Calu3 (cell line): ENCODE data around the gene E2F3. TPM values are rescaled to one million over a fixed set of nuclear protein-coding genes. Genes with fewer than 3 reads are reported as not detected.

Experiments used
- BruUV-seq: library from RNA; stranded (reverse); fragments of 400-500 nt; replicated peaks from 2 replicates; lab custom pipeline; 2021; lab: Mats Ljungman, UMichigan
- CTCF ChIA-PET: fragments of 300-600 bp; sonication (Branson Sonifier 250); formaldehyde crosslinking; loops from one replicate; lab custom pipeline; 2022; ENCODE audit warnings: antibody characterized with exemption; lab: Charles Lee
- DNase-seq: peaks from one replicate; pipeline ENCODE4 v3.0.0; 2022
- H3K27ac Mint-ChIP-seq: one replicate; pipeline ENCODE4 v1.8.0; 2022; ENCODE audit warnings: mixed read lengths; ENCODE audit not compliant: unreplicated experiment
- H3K27me3 Mint-ChIP-seq: one replicate; pipeline ENCODE4 v1.8.0; 2022; ENCODE audit warnings: mixed read lengths; ENCODE audit not compliant: unreplicated experiment
- H3K36me3 Mint-ChIP-seq: one replicate; pipeline ENCODE4 v1.8.0; 2022; ENCODE audit warnings: mild to moderate bottlenecking, moderate library complexity, mixed read lengths; ENCODE audit not compliant: insufficient read depth, unreplicated experiment
- H3K4me1 Mint-ChIP-seq: one replicate; pipeline ENCODE4 v1.8.0; 2022; ENCODE audit warnings: mild to moderate bottlenecking, low read depth, mixed read lengths; ENCODE audit not compliant: unreplicated experiment
- H3K4me3 Mint-ChIP-seq: one replicate; pipeline ENCODE4 v1.8.0; 2022; ENCODE audit warnings: mild to moderate bottlenecking, low read depth, moderate library complexity, mixed read lengths; ENCODE audit not compliant: unreplicated experiment
- H3K9me3 Mint-ChIP-seq: one replicate; pipeline ENCODE4 v1.8.0; 2022; ENCODE audit warnings: low read depth, mixed read lengths; ENCODE audit not compliant: unreplicated experiment
- intact Hi-C: fragments of 100-400 bp; cut with micrococcal nuclease; formaldehyde crosslinking; loops from one replicate; pipeline ENCODE4 v1.10.0; 2022; ENCODE audit not compliant: unreplicated experiment
- total RNA-seq: library from RNA; stranded (reverse); gene quantifications from 2 replicates; pipeline ENCODE4 v1.2.3, GENCODE V29; 2022
- TF ChIP-seq, protein P1 (sequence below): fragments of 200-600 bp; IDR thresholded peaks from one replicate; pipeline ENCODE4 v1.8.0; 2022; ENCODE audit warnings: antibody characterized with exemption; ENCODE audit not compliant: unreplicated experiment

E2F3 gene
- total RNA-seq, 1 experiment from 2014 or later = 69.8 TPM

DNA sequence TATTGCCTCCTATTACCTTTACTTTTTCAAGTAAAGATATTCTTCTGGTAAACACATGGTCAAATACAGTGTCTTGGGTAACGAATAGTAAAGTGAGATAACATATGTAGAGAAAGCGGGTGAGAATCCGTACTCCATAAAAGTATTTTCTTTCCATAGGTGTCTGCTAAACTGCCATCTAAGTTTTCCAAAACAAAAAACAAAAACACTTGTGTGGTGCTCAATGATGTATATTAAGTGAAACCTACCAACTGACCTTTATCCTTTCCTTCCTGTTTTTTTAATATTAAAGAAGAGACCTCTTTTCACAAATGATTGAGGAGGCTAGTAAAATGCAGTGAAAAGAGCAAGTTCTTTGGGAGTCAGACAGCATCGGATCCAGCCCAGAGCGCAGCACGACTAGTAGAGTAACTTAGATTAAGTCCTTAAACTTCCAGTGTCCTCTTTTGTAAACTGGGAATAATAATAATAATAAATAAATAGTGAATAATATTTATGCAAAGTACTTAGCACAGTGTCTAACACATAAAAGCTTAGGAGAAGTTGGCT is 132.1 kb downstream of the E2F3 start:
- H3K4me3 Mint-ChIP-seq = peak overlapping the region; percentile 84

DNA sequence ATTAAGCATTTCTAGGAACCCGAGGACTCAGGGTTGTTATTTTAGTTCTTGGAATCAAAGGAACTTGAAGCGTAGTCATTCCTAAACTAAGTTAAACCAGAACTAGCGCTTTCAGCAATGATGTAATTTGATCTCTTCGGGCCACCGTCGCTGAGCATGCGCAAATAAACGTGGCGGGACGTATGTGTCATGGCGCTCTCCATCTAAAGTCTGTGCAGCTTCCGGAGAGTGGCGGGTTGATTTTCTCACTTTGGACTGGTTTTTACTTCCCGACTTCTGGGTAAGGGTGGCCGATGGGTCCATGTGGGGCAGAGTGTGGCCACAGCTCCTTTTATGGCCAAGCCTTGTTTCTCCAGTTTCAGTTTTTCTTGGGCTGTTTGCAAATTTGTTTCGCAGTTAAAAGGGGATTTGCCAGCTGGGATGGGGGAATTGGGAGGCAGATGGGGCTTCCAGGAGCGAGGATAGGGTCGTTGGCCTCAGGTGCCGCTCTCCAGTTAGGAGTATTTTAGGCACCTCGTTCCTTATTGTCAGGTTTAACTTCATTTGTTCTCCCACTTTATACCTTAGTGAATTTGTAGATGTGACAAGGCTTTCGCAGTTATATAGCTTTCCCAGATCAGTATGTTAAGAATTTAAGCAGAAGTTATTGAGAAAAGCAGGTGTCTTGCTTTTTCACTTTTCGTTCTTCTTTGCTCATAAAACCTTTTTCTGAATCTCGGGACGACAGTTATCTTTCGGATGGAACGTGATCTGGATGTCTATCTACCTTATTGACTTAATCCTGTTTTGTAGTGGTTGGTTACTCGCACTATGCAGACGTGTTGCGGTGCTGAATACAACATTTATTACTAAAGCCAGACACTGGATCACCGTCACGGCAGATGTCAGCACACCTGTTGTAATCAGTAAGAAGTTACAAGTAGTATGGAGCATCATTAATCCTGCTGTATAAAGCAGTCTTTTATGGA is 132.9 kb downstream of the E2F3 start, which contains the start of gene CDKAL1:
CDKAL1 (plus strand) TSS at position 163 of the 968 bp plus-strand sequence. CDS start 11,894 bp downstream, outside the sequence.
- peak within 1 kb of the TSS; percentile 84 for H3K4me3 Mint-ChIP-seq
- TF ChIP-seq, protein P1, sequence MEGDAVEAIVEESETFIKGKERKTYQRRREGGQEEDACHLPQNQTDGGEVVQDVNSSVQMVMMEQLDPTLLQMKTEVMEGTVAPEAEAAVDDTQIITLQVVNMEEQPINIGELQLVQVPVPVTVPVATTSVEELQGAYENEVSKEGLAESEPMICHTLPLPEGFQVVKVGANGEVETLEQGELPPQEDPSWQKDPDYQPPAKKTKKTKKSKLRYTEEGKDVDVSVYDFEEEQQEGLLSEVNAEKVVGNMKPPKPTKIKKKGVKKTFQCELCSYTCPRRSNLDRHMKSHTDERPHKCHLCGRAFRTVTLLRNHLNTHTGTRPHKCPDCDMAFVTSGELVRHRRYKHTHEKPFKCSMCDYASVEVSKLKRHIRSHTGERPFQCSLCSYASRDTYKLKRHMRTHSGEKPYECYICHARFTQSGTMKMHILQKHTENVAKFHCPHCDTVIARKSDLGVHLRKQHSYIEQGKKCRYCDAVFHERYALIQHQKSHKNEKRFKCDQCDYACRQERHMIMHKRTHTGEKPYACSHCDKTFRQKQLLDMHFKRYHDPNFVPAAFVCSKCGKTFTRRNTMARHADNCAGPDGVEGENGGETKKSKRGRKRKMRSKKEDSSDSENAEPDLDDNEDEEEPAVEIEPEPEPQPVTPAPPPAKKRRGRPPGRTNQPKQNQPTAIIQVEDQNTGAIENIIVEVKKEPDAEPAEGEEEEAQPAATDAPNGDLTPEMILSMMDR = no peak
- H3K27ac Mint-ChIP-seq = peak within 1 kb of the TSS; percentile 87
- DNase-seq = peak; percentile 94
- H3K9me3 Mint-ChIP-seq = peaks cover under 1% of the 10 kb centered on the region
- H3K27me3 Mint-ChIP-seq = no peaks in the 10 kb centered on the region
- CTCF ChIA-PET = interaction anchor here (0.5 to 1.1 kb wide), 3 partner anchors 130 to 278 kb away, joined by 3 to 6 read pairs (median 3); no protein-coding TSS in a partner anchor
- intact Hi-C loops = no loop called here
- TSS peak; percentile 70 for BruUV-seq
- peaks cover 29% of the 10 kb centered on the region for H3K36me3 Mint-ChIP-seq
- H3K4me1 Mint-ChIP-seq = peaks cover 35% of the 10 kb centered on the region

More for the DNA sequence above, 132.1 kb downstream of the E2F3 start:
- BruUV-seq = no TSS peak
- Mint-ChIP-seq H3K36me3 (peaks cover 29% of the 10 kb centered on the region), H3K27ac (peak overlapping the region; percentile 87), H3K27me3 (no peaks in the 10 kb centered on the region), H3K4me1 (peaks cover 29% of the 10 kb centered on the region), H3K9me3 (no peaks in the 10 kb centered on the region)
- CTCF ChIA-PET = interaction anchor here (0.5 to 1.1 kb wide), 3 partner anchors 129 to 278 kb away, joined by 3 to 6 read pairs (median 3); no protein-coding TSS in a partner anchor
- DNase-seq = no peak
- TF ChIP-seq, protein P1 = no peak
- intact Hi-C loops = no loop called here

DNA sequence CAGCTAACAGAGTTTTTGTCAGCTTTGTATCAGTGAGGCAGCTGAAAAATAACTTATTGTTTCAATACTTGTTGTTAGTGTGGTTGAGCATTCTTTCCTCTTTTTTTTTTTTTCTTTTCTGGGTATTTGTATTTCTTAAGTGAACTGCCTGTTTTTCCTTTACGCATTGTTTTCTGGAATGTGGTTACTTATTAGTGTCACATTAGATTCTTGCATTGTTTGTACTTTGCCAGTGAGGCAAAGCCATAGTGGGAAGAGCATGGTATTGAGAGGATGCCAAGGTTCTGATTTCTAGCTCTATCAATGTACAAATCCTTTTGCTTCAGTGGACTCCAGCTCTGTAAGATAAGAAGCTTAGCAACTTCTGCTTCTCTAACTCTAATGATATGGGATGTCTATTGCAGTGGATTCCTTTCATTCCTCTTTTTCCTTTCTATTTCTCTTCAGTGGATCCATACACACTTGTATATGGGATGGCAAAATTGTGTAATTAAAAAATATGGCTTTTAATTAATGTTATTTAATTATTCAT is 136.5 kb downstream of the E2F3 start:
- no peak for DNase-seq

More for the DNA sequence above, 136.5 kb downstream of the E2F3 start:
- TF ChIP-seq, protein P1 = no peak
- no peaks in the 10 kb centered on the region for H3K27me3 Mint-ChIP-seq
- no TSS peak for BruUV-seq
- H3K4me3 Mint-ChIP-seq = no peak overlapping the region
- H3K27ac Mint-ChIP-seq = no peak overlapping the region
- CTCF ChIA-PET = interaction anchor here (0.6 kb wide), 2 partner anchors 54 to 397 kb away, joined by 3 to 6 read pairs; no protein-coding TSS in a partner anchor
- H3K4me1 Mint-ChIP-seq = peaks cover 62% of the 10 kb centered on the region
- H3K9me3 Mint-ChIP-seq = peaks cover 3% of the 10 kb centered on the region
- intact Hi-C loops = no loop called here
- H3K36me3 Mint-ChIP-seq = peaks cover 35% of the 10 kb centered on the region
